ENCODE data around the gene UBAC1.
"Not testable (repeated sequence)": the region's sequence is repeated elsewhere in the genome, so short reads cannot be mapped to it uniquely, and the experiment has no call there.

The UBAC1 gene

GRCh38 chr9:135893104-135893503, 68.1 kb downstream of the UBAC1 start:
- DNase-seq = no peak

GRCh38 chr9:135892327-135892726, 68.8 kb downstream of the UBAC1 start:
- not testable (repeated sequence) for DNase-seq

- no peak for DNase-seq
These were observed 70.0 kb downstream of the UBAC1 start for GRCh38 chr9:135891027-135891631.

GRCh38 chr9:135890190-135891026, 70.8 kb downstream of the UBAC1 start:
- DNase-seq = no peak

- DNase-seq = no peak
These were observed 71.5 kb downstream of the UBAC1 start for GRCh38 chr9:135889564-135890189.

- no peak for DNase-seq
These were observed 72.3 kb downstream of the UBAC1 start for GRCh38 chr9:135888766-135889394.

GRCh38 chr9:135888126-135888765, 72.9 kb downstream of the UBAC1 start:
- no peak for DNase-seq

GRCh38 chr9:135887585-135888050, 73.6 kb downstream of the UBAC1 start:
- DNase-seq = peak in 2 of 4 experiments; percentile 41 to 55

- DNase-seq = no peak
These were observed 74.1 kb downstream of the UBAC1 start for GRCh38 chr9:135887021-135887507.

GRCh38 chr9:135886147-135886981, 74.8 kb downstream of the UBAC1 start:
- no peak for DNase-seq

GRCh38 chr9:135885100-135885853, 75.9 kb downstream of the UBAC1 start:
- DNase-seq = no peak

- no peak for DNase-seq
These were observed 76.7 kb downstream of the UBAC1 start for GRCh38 chr9:135884328-135885035.

GRCh38 chr9:135883410-135884089, 77.6 kb downstream of the UBAC1 start:
- DNase-seq = no peak
